ENCODE data around the gene IL19. TPM values are rescaled to one million over a fixed set of nuclear protein-coding genes. Genes with fewer than 3 reads are reported as not detected.

Gene IL19
- polyA plus RNA-seq, 1 of the 3 experiments (the other 2 are of a cell fraction): not detected

DNA sequence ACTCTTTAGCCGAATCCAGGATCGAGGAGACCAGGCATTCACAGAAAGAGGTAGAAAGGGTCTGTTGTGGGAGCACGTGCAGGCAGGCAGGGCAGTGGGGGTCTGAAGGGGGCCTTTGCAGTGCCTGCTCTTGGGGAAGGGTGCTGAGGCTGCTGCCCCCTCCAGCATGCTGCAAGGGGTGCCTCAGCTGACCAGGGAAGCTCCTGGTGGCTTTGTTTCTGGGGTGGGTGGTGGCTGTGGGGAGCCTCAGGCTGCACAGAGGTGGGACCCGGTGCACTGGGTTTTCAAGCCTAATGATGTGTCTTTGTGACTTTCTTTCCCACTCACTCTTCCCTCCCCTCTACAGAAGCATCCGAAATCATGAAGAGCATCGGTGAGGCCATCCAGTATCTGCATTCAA is 41.5 kb upstream of the IL19 start (continued):
- no peak for TF ChIP-seq MEF2A (IDR thresholded peaks at IDR 0.05; ENCODE audit: borderline replicate concordance, low read depth)
- TF ChIP-seq CHD2 (IDR thresholded peaks at IDR 0.05; ENCODE audit: low read length, partially characterized antibody): no peak

DNA sequence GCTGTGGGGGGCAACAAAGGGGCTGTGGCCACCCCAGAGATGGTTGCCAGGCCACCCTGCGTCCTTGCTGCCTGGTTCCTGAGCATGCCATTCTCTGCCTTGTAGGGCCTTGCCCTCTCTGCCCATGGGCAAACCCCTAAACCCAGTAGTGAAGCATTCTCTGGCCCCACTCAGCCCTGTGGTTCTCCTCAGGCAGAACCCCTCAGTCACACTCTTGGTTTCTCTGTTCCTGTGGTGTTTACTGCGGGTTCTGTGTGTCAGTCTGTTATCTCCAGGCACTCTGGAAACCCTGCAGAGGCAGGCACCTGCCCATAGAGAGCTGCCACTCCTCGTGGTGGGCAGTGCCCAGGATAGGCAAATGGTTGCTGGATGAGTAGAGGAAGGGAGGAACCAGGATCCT is 41.1 kb upstream of the IL19 start:
- no peak for DNase-seq
- CTCF ChIA-PET: interaction anchor here (16.7 kb wide), 1 partner anchor 186 kb away, joined by 380 read pairs; no protein-coding TSS in a partner anchor
- Histone ChIP-seq H3K4me1 (ENCODE audit: control insufficient read depth in 1 of 2, insufficient read depth in 2 of 2, low read depth in 1 of 2, low read length in 1 of 2) (peaks cover 0 to 5% of the 10 kb centered on the region in 2 experiments; a peak in 1 of 4 replicates), H3K36me3 (replicated peaks in 1 of 2; ENCODE audit: control insufficient read depth in 1 of 2, insufficient read depth in 2 of 2, low read length in 1 of 2) (peaks cover 7 to 39% of the 10 kb centered on the region in 2 experiments), H3K9me3 (no peaks in the 10 kb centered on the region), H2AFZ (ENCODE audit: low read depth) (no peak overlapping the region), H3K9me2 (no peaks in the 10 kb centered on the region), H3K9ac (no peak overlapping the region), H3K4me2 (no peak overlapping the region), H3K27me3 (ENCODE audit: insufficient read depth) (no peaks in the 10 kb centered on the region), H4K20me1 (ENCODE audit: insufficient read depth) (peaks cover 55% of the 10 kb centered on the region), H3K79me2 (ENCODE audit: insufficient read depth) (peaks cover 40% of the 10 kb centered on the region), H3F3A (replicated peaks; ENCODE audit: insufficient read depth) (no peaks in the 10 kb centered on the region), H3K27ac (ENCODE audit: low read depth in 2 of 2, low read length in 1 of 2) (no peak overlapping the region), H3K4me3 (ENCODE audit: low read depth in 2 of 2, low read length in 1 of 2) (no peak overlapping the region)
- POLR2A ChIA-PET: no interaction called here
- 100% methylated on average over 2 of the region's 3 CpGs for WGBS (ENCODE audit: low lambda C conversion rate)
- TF ChIP-seq, protein P1, sequence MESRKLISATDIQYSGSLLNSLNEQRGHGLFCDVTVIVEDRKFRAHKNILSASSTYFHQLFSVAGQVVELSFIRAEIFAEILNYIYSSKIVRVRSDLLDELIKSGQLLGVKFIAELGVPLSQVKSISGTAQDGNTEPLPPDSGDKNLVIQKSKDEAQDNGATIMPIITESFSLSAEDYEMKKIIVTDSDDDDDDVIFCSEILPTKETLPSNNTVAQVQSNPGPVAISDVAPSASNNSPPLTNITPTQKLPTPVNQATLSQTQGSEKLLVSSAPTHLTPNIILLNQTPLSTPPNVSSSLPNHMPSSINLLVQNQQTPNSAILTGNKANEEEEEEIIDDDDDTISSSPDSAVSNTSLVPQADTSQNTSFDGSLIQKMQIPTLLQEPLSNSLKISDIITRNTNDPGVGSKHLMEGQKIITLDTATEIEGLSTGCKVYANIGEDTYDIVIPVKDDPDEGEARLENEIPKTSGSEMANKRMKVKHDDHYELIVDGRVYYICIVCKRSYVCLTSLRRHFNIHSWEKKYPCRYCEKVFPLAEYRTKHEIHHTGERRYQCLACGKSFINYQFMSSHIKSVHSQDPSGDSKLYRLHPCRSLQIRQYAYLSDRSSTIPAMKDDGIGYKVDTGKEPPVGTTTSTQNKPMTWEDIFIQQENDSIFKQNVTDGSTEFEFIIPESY (IDR thresholded peaks at IDR 0.05; ENCODE audit: borderline replicate concordance, low read depth): no peak
- TF ChIP-seq, protein P2, sequence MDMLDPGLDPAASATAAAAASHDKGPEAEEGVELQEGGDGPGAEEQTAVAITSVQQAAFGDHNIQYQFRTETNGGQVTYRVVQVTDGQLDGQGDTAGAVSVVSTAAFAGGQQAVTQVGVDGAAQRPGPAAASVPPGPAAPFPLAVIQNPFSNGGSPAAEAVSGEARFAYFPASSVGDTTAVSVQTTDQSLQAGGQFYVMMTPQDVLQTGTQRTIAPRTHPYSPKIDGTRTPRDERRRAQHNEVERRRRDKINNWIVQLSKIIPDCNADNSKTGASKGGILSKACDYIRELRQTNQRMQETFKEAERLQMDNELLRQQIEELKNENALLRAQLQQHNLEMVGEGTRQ (IDR thresholded peaks at IDR 0.05; ENCODE audit: borderline replicate concordance, low read depth, low read length): no peak
- TF ChIP-seq NFIC (IDR thresholded peaks at IDR 0.05; ENCODE audit: borderline replicate concordance) (no peak), GABPA (IDR thresholded peaks at IDR 0.05; ENCODE audit: low read depth) (no peak), FOSL2 (IDR thresholded peaks at IDR 0.05; ENCODE audit: borderline replicate concordance, low read depth) (no peak), NRF1 (IDR thresholded peaks at IDR 0.05; ENCODE audit: low read depth, low read length) (no peak)
- TF ChIP-seq, protein P3, sequence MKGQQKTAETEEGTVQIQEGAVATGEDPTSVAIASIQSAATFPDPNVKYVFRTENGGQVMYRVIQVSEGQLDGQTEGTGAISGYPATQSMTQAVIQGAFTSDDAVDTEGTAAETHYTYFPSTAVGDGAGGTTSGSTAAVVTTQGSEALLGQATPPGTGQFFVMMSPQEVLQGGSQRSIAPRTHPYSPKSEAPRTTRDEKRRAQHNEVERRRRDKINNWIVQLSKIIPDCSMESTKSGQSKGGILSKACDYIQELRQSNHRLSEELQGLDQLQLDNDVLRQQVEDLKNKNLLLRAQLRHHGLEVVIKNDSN (IDR thresholded peaks at IDR 0.05; ENCODE audit: borderline replicate concordance, low read depth): no peak

DNA sequence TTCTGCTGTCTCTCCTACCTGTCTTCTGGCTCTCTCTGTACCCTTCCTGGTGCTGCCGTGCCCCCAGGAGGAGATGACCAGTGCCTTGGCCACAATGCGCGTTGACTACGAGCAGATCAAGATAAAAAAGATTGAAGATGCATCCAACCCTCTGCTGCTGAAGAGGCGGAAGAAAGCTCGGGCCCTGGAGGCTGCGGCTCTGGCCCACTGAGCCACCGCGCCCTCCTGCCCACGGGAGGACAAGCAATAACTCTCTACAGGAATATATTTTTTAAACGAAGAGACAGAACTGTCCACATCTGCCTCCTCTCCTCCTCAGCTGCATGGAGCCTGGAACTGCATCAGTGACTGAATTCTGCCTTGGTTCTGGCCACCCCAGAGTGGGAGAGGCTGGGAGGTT is 38.1 kb upstream of the IL19 start:
- CTCF ChIA-PET: interaction anchor here (3.2 to 16.7 kb wide), 4 partner anchors 163 to 250 kb away, joined by 32 to 380 read pairs (median 58); partner anchors contain the start of gene IL24
- Histone ChIP-seq H3K27ac (ENCODE audit: low read depth in 2 of 2, low read length in 1 of 2) (no peak overlapping the region), H3K79me2 (ENCODE audit: insufficient read depth) (peaks cover 14% of the 10 kb centered on the region), H3K27me3 (ENCODE audit: insufficient read depth) (no peaks in the 10 kb centered on the region), H3K4me2 (no peak overlapping the region), H4K20me1 (ENCODE audit: insufficient read depth) (peaks cover 25% of the 10 kb centered on the region), H3K36me3 (replicated peaks in 1 of 2; ENCODE audit: control insufficient read depth in 1 of 2, insufficient read depth in 2 of 2, low read length in 1 of 2) (peaks cover 18 to 51% of the 10 kb centered on the region in 2 experiments), H3K4me3 (ENCODE audit: low read depth in 2 of 2, low read length in 1 of 2) (no peak overlapping the region), H3F3A (replicated peaks; ENCODE audit: insufficient read depth) (no peaks in the 10 kb centered on the region), H3K9me3 (no peaks in the 10 kb centered on the region), H3K9ac (no peak overlapping the region), H3K9me2 (no peaks in the 10 kb centered on the region), H2AFZ (ENCODE audit: low read depth) (no peak overlapping the region), H3K4me1 (ENCODE audit: control insufficient read depth in 1 of 2, insufficient read depth in 2 of 2, low read depth in 1 of 2, low read length in 1 of 2) (no peaks in the 10 kb centered on the region; a peak in 1 of 4 replicates)
- DNase-seq: no peak
- POLR2A ChIA-PET: no interaction called here
- TF ChIP-seq GABPA (IDR thresholded peaks at IDR 0.05; ENCODE audit: low read depth) (no peak), FOXJ3 (CRISPR knock-in tag; IDR thresholded peaks at IDR 0.05) (no peak)
- TF ChIP-seq, protein P4, sequence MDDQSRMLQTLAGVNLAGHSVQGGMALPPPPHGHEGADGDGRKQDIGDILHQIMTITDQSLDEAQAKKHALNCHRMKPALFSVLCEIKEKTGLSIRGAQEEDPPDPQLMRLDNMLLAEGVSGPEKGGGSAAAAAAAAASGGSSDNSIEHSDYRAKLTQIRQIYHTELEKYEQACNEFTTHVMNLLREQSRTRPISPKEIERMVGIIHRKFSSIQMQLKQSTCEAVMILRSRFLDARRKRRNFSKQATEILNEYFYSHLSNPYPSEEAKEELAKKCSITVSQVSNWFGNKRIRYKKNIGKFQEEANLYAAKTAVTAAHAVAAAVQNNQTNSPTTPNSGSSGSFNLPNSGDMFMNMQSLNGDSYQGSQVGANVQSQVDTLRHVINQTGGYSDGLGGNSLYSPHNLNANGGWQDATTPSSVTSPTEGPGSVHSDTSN (IDR thresholded peaks at IDR 0.05): no peak
- TF ChIP-seq, protein P5, sequence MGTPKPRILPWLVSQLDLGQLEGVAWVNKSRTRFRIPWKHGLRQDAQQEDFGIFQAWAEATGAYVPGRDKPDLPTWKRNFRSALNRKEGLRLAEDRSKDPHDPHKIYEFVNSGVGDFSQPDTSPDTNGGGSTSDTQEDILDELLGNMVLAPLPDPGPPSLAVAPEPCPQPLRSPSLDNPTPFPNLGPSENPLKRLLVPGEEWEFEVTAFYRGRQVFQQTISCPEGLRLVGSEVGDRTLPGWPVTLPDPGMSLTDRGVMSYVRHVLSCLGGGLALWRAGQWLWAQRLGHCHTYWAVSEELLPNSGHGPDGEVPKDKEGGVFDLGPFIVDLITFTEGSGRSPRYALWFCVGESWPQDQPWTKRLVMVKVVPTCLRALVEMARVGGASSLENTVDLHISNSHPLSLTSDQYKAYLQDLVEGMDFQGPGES (IDR thresholded peaks at IDR 0.05; ENCODE audit: low read depth, low read length): no peak
- 95% methylated on average over 11 of the region's 11 CpGs for WGBS (ENCODE audit: low lambda C conversion rate)
